BE2C (cell line): Measurements from ENCODE around the gene SRSF11.

Experiments
- DNase-seq: peaks from one replicate; pipeline ENCODE4 v3.0.0-alpha.2; 2020
- H3K27me3 ChIP-seq: fragments of 250-450 bp; sonication (Bioruptor Pico); 2 replicates; pipeline ENCODE4 v1.5.1; 2020; ENCODE audit warnings: mild to moderate bottlenecking
- H3K36me3 ChIP-seq: fragments of 250-450 bp; sonication (Bioruptor Pico); 2 replicates; pipeline ENCODE4 v1.5.1; 2020; ENCODE audit warnings: mild to moderate bottlenecking
- H3K4me1 ChIP-seq: fragments of 250-450 bp; sonication (Bioruptor Pico); 2 replicates; pipeline ENCODE4 v1.5.1; 2020
- H3K4me3 ChIP-seq: 2 replicates; pipeline ENCODE4 v1.5.1; 2011; ENCODE audit warnings: low read depth, low read length
- H3K9me3 ChIP-seq: fragments of 250-450 bp; sonication (Bioruptor Pico); 2 replicates; pipeline ENCODE4 v1.5.1; 2020
- TF ChIP-seq, protein P1 (sequence below): IDR thresholded peaks from 2 replicates; pipeline ENCODE4 v1.5.1; 2012; ENCODE audit warnings: mild to moderate bottlenecking, low read depth, low read length

The SRSF11 gene

DNA sequence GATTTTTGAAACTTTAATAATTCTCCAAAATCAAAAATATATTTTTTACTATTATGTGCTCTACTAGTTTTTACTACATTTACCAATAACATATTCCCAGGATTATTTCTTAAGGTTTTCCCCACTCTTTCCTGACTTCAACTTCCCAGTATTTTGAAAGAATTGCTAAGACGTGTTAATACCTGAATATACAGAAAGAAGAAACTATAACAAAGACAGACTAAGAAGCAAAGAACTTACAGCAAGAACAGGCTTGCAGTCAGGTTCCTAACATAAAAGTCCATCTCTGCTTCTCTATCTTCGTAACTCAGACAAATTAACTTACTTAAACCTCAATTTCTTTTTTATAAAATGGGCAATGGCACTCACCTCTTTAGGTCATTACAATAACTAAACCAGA lies 63.2 kb downstream of the SRSF11 start:
- TF ChIP-seq, protein P1, sequence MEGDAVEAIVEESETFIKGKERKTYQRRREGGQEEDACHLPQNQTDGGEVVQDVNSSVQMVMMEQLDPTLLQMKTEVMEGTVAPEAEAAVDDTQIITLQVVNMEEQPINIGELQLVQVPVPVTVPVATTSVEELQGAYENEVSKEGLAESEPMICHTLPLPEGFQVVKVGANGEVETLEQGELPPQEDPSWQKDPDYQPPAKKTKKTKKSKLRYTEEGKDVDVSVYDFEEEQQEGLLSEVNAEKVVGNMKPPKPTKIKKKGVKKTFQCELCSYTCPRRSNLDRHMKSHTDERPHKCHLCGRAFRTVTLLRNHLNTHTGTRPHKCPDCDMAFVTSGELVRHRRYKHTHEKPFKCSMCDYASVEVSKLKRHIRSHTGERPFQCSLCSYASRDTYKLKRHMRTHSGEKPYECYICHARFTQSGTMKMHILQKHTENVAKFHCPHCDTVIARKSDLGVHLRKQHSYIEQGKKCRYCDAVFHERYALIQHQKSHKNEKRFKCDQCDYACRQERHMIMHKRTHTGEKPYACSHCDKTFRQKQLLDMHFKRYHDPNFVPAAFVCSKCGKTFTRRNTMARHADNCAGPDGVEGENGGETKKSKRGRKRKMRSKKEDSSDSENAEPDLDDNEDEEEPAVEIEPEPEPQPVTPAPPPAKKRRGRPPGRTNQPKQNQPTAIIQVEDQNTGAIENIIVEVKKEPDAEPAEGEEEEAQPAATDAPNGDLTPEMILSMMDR = no peak
- DNase-seq = no peak
- Histone ChIP-seq H3K9me3 (no peaks in the 10 kb centered on the region), H3K4me1 (no peaks in the 10 kb centered on the region), H3K36me3 (no peaks in the 10 kb centered on the region), H3K27me3 (no peaks in the 10 kb centered on the region), H3K4me3 (no peak overlapping the region)

DNA sequence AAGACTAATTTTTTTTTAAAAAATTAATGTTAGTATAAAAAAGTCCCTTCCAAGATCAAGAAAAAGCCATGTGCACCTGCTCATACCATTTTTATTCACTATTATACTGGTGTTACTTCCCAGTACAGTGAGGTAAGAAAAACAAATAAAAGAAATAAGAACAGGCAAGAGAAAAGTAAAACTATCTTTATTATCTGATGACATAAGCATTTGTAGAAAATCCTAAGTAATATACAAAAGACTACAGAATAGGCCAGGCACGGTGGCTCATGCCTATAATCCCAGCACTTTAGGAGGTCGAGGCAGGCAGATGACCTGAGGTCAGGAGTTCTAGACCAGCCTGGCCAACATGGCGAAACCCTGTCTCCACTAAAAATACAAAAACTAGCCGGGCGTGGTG lies 65.3 kb downstream of the SRSF11 start:
- no peaks in the 10 kb centered on the region for H3K36me3 ChIP-seq
- DNase-seq = no peak
- TF ChIP-seq, protein P1 = no peak

DNA sequence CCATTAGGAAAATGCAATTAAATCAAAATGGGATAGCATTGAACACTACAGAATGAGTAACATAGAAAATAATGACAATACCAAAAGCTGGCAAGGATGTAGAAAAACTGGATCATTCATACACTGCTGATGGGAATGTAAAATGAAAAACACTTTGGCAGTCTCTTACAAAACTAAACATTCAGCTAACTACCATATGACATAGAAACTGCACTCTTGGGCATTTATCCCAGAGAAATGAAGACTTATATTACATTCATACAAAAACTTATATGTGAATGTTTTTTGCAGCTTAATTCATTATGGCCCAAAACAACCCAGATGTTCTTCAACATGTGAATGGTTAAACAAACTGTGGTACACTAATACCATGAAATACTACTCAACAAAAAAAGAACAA lies 67.0 kb downstream of the SRSF11 start:
- Histone ChIP-seq H3K4me1 (no peaks in the 10 kb centered on the region), H3K27me3 (no peaks in the 10 kb centered on the region), H3K36me3 (no peaks in the 10 kb centered on the region), H3K4me3 (no peak overlapping the region), H3K9me3 (no peaks in the 10 kb centered on the region)
- TF ChIP-seq, protein P1 = no peak
- no peak for DNase-seq

More for the DNA sequence above, 65.3 kb downstream of the SRSF11 start:
- Histone ChIP-seq H3K4me1 (no peaks in the 10 kb centered on the region), H3K9me3 (no peaks in the 10 kb centered on the region), H3K27me3 (no peaks in the 10 kb centered on the region), H3K4me3 (no peak overlapping the region)

DNA sequence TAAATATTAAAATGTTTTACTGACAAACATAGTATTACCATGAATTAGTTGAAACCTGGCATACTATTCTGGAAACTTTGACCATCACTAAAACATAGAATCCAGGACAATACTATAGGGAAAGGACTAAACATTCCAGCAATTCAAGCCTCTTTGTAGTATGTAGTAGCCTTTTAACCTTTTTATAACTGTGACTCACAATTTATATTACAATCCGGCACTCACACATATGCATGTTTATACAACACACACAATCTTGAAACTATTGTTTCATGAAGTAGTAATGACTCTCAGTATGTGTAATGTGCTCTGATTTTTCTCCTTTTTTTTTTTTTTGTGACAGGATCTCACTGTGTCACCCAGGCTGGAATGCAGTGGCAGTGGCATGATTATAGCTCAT lies 69.0 kb downstream of the SRSF11 start:
- no peak for DNase-seq
- no peaks in the 10 kb centered on the region for H3K4me1 ChIP-seq
- TF ChIP-seq, protein P1 = no peak
- H3K4me3 ChIP-seq = no peak overlapping the region
- no peaks in the 10 kb centered on the region for H3K9me3 ChIP-seq
- H3K27me3 ChIP-seq = no peaks in the 10 kb centered on the region
- H3K36me3 ChIP-seq = no peaks in the 10 kb centered on the region

DNA sequence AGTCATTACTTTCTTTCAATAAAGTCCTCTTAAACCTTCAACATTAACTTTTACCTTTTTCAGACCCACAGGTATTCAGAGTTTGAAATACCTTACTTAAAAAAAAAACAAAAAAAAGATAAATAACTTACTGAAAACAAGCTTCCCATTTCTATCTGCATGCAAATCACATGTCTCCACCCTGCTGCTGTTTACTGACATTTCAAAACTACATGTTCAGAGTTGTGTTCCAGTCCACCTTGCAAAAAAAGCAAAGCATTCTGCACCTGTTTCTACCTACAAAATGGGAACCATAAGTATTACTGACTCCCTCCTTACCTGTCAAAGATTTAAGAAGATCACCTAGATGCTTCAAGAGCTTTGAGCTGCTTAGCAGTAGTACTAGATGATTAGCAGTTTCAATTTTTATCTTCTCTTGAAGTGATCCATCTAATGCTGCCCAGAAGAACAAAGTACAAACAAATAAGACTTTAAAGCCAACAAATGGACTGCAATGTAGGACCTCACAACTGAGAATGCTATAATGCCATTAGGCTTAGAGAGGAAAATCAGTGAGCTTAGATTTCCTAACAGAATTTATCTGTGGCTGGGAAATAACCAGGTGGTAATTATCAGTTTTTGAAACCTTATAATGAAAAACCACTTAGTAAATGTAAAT lies 72.1 kb downstream of the SRSF11 start:
- Histone ChIP-seq H3K9me3 (no peaks in the 10 kb centered on the region), H3K4me1 (no peaks in the 10 kb centered on the region), H3K36me3 (no peaks in the 10 kb centered on the region), H3K27me3 (no peaks in the 10 kb centered on the region), H3K4me3 (no peak overlapping the region)
- TF ChIP-seq, protein P1 = no peak
- no peak for DNase-seq

DNA sequence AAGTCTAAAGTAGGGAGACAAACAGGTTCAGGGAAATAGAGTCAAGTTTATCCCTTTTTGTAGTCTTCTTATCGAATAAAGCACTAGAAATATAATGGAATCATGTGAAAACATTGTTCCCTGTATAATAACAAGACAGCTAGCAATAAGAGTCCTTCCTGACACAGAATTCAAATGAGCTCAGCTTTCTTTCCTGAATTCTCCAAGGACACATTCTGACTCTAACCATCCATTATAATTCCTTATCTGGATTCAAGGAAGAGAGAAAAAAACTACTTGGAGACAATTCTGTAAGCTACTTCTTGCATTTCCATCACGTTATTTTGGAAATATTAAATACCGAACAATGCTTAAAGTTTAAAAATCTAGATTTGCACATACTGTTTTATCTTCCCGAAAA lies 74.6 kb downstream of the SRSF11 start:
- Histone ChIP-seq H3K4me3 (no peak overlapping the region), H3K27me3 (no peaks in the 10 kb centered on the region), H3K36me3 (no peaks in the 10 kb centered on the region), H3K4me1 (no peaks in the 10 kb centered on the region), H3K9me3 (no peaks in the 10 kb centered on the region)
- TF ChIP-seq, protein P1 = no peak
- no peak for DNase-seq
